GM21515 (cell line): Measurements from ENCODE around the gene PHF1.

Source experiments
- ATAC-seq: cut with Tn5 transposase; IDR thresholded peaks from one replicate; pipeline ENCODE4 v1.9.1; 2021; ENCODE audit not compliant: unreplicated experiment

The PHF1 gene

DNA sequence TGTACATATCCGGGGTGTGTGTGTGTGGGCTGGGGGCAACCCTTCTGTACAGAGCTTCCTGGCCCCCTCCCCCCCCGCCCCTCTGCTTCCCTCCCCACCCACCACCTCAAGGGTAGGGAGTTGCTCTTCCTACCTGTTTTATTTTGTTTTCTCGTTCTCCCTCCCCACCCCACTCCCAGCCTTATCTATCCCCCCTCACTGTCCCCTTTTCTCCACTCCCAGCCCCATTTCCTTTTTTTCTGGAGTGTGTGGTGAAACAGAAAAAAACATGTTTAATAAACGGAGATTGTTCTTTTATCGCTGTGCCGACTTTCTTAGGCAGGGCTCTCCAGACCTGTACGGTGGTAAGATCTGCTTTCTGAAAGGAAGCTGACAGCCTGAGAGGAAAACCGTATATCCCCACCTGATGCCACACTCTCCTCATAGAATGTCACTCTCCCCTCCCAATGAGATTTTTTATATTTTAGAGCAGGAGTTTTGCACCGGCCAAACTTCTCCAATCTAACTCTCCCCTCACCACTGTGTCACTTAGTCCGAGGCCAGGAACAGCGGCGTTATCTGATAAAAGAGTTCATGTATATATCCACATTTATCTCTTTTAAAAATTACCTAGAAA, 42.7 kb downstream of the PHF1 start:
- ATAC-seq: no peak

DNA sequence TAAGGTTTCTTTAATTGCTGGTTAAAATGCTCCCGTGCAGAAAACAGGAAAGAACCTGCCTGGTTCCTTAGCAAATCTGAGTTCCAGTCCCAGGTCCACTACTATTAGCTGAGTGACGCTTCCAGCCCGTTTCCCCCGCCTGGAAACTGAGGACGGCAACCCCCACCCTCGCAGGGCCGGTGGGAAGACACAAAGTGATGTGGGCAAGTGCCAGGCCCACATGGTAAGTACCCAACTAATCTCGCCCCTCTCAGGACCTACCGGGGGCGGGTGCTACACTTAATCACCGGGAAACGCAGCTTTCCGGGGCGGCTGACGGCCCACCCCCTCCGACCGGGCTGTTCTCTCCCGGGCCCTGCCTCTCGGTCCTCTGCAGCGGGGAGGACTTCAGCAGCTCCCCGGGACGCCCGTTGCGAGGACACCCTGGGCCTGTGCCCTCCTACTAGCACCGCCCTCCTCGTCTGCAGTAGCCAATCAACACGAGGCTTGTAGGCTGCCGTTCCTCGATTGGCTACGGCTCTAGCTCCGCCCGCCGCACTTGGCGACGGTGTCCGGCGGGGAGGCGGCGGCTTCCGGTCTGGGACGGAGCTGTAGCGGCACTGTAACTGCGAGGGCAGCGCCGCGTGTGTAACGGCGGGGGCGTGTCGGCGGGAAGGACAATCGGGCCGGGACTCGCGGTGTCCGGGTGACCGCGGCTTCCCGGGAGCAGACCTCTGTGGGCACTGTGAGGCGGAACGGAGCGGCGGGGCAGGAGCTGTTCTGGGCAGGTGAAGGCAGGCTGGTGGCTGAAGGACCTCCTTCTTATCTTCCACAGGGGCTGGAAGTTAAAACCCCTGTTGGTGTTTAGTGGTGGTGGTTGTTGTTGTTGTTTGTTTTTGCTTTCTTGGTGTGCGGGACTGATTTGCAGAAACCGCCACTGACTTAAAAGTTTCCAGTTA, 43.5 kb downstream of the PHF1 start, which contains the start of gene ZBTB9:
Gene ZBTB9, plus strand, starts transcription at position 568 of the 938 bp plus-strand sequence. CDS start 525 bp downstream, outside the sequence.
- ATAC-seq: peak; percentile 97

DNA sequence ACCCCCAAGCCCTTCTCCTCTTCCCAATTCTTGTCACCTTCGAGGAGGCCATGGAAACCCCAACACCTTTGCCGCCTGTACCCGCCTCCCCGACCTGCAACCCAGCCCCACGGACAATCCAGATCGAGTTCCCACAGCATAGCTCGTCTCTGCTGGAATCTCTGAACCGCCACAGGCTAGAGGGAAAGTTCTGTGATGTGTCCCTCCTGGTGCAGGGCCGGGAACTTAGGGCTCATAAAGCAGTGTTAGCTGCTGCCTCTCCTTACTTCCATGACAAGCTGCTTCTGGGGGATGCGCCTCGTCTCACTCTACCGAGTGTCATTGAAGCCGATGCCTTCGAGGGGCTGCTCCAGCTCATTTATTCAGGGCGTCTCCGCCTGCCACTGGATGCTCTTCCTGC, 44.2 kb downstream of the PHF1 start:
- ATAC-seq: no peak

DNA sequence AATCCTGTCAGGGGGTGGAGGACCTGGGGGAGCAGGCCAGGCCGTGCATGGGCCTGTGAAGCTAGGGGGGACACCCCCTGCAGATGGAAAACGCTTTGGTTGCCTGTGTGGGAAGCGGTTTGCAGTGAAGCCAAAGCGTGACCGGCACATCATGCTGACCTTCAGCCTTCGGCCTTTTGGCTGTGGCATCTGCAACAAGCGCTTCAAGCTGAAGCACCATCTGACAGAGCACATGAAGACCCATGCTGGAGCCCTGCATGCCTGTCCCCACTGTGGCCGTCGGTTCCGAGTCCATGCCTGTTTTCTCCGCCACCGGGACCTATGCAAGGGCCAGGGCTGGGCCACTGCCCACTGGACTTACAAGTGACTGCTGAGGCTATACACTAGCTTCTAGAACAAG, 45.3 kb downstream of the PHF1 start:
- no peak for ATAC-seq

DNA sequence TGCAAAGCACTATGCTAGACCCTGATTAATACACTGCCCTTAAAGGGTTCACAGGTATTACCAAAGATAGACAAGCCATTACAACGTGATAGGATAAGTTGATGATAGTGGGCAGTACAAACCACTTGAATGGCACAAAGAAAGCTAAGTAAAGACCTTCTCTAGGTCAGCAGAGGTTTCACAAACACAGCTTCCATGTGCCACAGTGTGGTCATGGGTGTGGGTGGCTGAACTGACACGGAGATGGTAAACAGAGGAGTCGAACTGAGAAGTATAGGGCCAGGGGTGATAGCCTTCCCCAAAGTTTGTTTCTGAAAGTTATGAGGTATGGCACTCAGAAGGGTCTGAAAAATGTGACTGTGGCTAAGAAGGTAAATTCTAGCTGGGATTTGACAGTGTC, 47.9 kb downstream of the PHF1 start:
- no peak for ATAC-seq

DNA sequence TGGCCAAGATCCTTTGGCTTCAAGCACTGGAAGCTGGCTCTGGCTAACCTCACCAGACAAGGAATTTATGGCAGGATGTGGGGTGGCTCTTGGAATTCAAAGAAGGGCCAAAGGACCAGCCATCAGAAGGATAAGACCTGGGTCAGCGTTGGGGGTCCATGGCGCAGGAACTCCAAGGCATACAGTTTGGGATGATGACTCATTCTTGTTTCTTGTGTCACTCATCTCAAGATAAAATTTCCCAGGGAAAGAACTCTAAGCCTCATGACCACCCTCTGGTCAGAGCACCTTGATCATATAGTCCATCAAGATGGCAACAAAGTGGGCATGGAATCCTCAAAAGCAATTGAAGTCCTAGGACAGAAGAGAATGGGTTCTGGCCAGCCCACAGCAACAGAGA, 48.4 kb downstream of the PHF1 start:
- no peak for ATAC-seq
